ENCODE data around the gene HELZ.

- TF ChIP-seq POLR2AphosphoS5 (IDR thresholded peaks at IDR 0.05) (no peak), CTCF (IDR thresholded peaks at IDR 0.05 in 8 of 11, conservative IDR thresholded peaks at IDR 0.05 in 3 of 11) (no peak), POLR2A (IDR thresholded peaks at IDR 0.05) (no peak)
These were observed 48.6 kb downstream of the HELZ start for GRCh38 chr17:67196422-67196821.
